ENCODE measurements around the gene KIF3B. TPM values are rescaled to one million over a fixed set of nuclear protein-coding genes. Genes with fewer than 3 reads are reported as not detected.
A peak's percentile ranks its signal among the peaks of the same experiment; 100 is the strongest.

The KIF3B gene
- total RNA-seq, 1 experiment from 2014 or later, result 31.5 TPM

DNA sequence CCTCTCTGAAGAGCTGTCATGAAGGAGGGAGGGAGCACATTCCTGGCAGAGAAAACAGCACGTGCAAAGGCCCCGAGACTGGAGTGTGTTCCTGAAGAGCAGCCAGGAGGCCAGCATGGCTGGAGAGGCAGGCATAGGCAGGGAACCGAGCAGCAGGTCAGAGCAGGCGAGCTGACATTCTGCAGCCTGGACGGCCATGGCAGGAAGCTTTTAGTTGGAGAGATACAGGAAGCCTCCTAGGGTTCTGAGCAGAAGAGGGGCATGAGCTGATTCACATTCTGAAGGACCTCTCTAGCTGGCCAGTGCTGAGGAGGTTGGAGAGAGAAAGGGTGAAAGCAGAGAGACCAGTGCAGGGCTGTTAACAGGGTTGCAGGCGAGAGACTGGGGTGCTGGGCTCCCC lies 40.0 kb upstream of the KIF3B start:
- Histone ChIP-seq H2AFZ (ENCODE audit: low read depth, low read length, poor library complexity, severe bottlenecking) (no peak overlapping the region), H3K4me3 (replicated peaks in 1 of 2; ENCODE audit: low read depth in 1 of 2, low read length in 2 of 2) (no peak overlapping the region), H4K20me1 (ENCODE audit: insufficient read depth) (no peaks in the 10 kb centered on the region), H3K4me2 (ENCODE audit: low read length) (no peak overlapping the region), H3K9me2 (ENCODE audit: insufficient read depth) (no peaks in the 10 kb centered on the region), H3K79me2 (ENCODE audit: insufficient read depth, low read length) (no peaks in the 10 kb centered on the region), H3K27ac (ENCODE audit: low read depth, low read length) (no peak overlapping the region), H3K36me3 (ENCODE audit: control insufficient read depth in 1 of 2, insufficient read depth in 2 of 2, low read length in 2 of 2) (peaks cover 10 to 22% of the 10 kb centered on the region in 2 experiments), H3K4me1 (ENCODE audit: control insufficient read depth in 1 of 2, insufficient read depth in 2 of 2, low read length in 2 of 2) (peaks cover 5 to 6% of the 10 kb centered on the region in 2 experiments; a peak in 2 of 4 replicates), H3K9ac (ENCODE audit: low read length) (no peak overlapping the region), H3K9me3 (ENCODE audit: control insufficient read depth in 1 of 2, insufficient read depth in 1 of 2, low read depth in 1 of 2, low read length in 2 of 2) (no peaks in the 10 kb centered on the region), H3K27me3 (ENCODE audit: insufficient read depth, low read length) (no peaks in the 10 kb centered on the region)
- no peak for DNase-seq (ENCODE audit: low read depth, low spot score)
- RAD21 ChIA-PET (ENCODE audit: low non-redundant PET in 1 of 2, low total read pairs in 2 of 2, uncharacterized antibody in 2 of 2, unreplicated experiment in 2 of 2), result no interaction called here
- peak; percentile 17; the same call in 1 of the 2 replicates for ATAC-seq
- BruUV-seq (replicated peaks), result TSS peak; percentile 24
- TF ChIP-seq EZH2 (IDR thresholded peaks at IDR 0.05) (no peak), YY1 (IDR thresholded peaks at IDR 0.05; ENCODE audit: extremely low read depth, insufficient replicate concordance, low read depth, low read length) (no peak), ELF1 (IDR thresholded peaks at IDR 0.05; ENCODE audit: borderline replicate concordance, low read depth) (no peak), EZH2phosphoT487 (IDR thresholded peaks at IDR 0.05; ENCODE audit: borderline replicate concordance) (no peak), MAX (IDR thresholded peaks at IDR 0.05) (no peak), CTCF (IDR thresholded peaks at IDR 0.05 in 2 of 3, conservative IDR thresholded peaks at IDR 0.05 in 1 of 3; ENCODE audit: borderline replicate concordance in 1 of 3, insufficient read depth in 1 of 3, low read depth in 2 of 3, low read length in 2 of 3) (no peak), CEBPB (IDR thresholded peaks at IDR 0.05; ENCODE audit: low read depth) (no peak), SP1 (IDR thresholded peaks at IDR 0.05; ENCODE audit: low read depth) (no peak), POLR2A (IDR thresholded peaks at IDR 0.05; ENCODE audit: borderline replicate concordance, extremely low read depth, insufficient read depth, insufficient read length) (no peak), ZNF274 (IDR thresholded peaks at IDR 0.05; ENCODE audit: low read depth, low read length) (no peak), POLR2AphosphoS5 (IDR thresholded peaks at IDR 0.05; ENCODE audit: low read depth, low read length) (no peak)
- POLR2A ChIA-PET, result no interaction called here
- CTCF ChIA-PET, result no interaction called here
- intact Hi-C loops (cut with micrococcal nuclease), result no loop called here

Data from HCT116 (cell line).